Sigmoid colon (tissue), 4 donors: ENCODE data around the gene PTPRA.

ENCODE experiments used
- CTCF ChIP-seq, 4 experiments: fragments of 450-650 bp in 3 of 4; fragments of 200-600 bp in 1 of 4; IDR thresholded peaks; one replicate each; pipeline ENCODE4 v1.5.1; 2016 to 2019; ENCODE audit warnings: antibody characterized with exemption in 4 of 4, mild to moderate bottlenecking in 3 of 4, moderate library complexity in 2 of 4
- POLR2A ChIP-seq, 2 donors: fragments of 450-650 bp; IDR thresholded peaks; one replicate each; pipeline ENCODE4 v1.6.1; 2016; ENCODE audit warnings: antibody characterized with exemption in 2 of 2, mild to moderate bottlenecking in 2 of 2, moderate library complexity in 2 of 2
- POLR2AphosphoS5 ChIP-seq, 4 donors: sonication (generic); formaldehyde crosslinking; IDR thresholded peaks; one replicate each; pipeline ENCODE4 v1.6.1; 2017; ENCODE audit warnings: antibody characterized with exemption in 4 of 4

- TF ChIP-seq POLR2AphosphoS5 (IDR thresholded peaks at IDR 0.05) (no peak), CTCF (IDR thresholded peaks at IDR 0.05) (no peak), POLR2A (IDR thresholded peaks at IDR 0.05) (no peak)
Measured at GRCh38 chr20:3081641-3082040, 208.4 kb downstream of the PTPRA start.
